HepG2 (cell line): ENCODE data around the gene LSM2. TPM values are rescaled to one million over a fixed set of nuclear protein-coding genes. Genes with fewer than 3 reads are reported as not detected.

Experiments used
- ATAC-seq: fragments of 200-7000 bp; cut with Tn5 transposase; 3 replicates; pipeline ENCODE4 v1.9.1; 2020; ENCODE audit warnings: mild to moderate bottlenecking, moderate library complexity
- BruUV-seq: library from RNA; stranded (reverse); fragments of 400-500 nt; replicated peaks from 2 replicates; lab custom pipeline; 2021; lab: Mats Ljungman, UMichigan
- CTCF ChIA-PET: fragments of 300-600 bp; formaldehyde crosslinking; extraction: SDS; loops from one replicate; lab custom pipeline; 2021; ENCODE audit warnings: low total read pairs, inconsistent platforms, low intra/inter-chr PET ratio; lab: Yijun Ruan, JAX
- POLR2A ChIA-PET: fragments of 350-600 bp; sonication (Branson Sonifier 250); formaldehyde crosslinking; loops from one replicate; lab custom pipeline; 2020; ENCODE audit warnings: antibody characterized with exemption, inconsistent platforms; lab: Yijun Ruan, JAX
- DNase-seq: peaks from one replicate; pipeline ENCODE4 v3.0.0-alpha.2; 2015; ENCODE audit warnings: low spot score
- FAIRE-seq: peaks from 3 replicates; lab custom pipeline; 2011; peaks lifted over from hg19 to GRCh38; lab: Jason Lieb, UNC
- H2AFZ ChIP-seq: one replicate; pipeline ENCODE4 v1.6.1; 2011; ENCODE audit warnings: low read length, inconsistent platforms
- H3K27ac ChIP-seq: fragments of 300-600 bp; 3 replicates; pipeline ENCODE4 v1.8.0; 2011; ENCODE audit warnings: mixed run types, mild to moderate bottlenecking, mixed read lengths, low read length, inconsistent platforms; ENCODE audit not compliant: insufficient read depth; ENCODE audit errors: extremely low read length
- H3K27me3 ChIP-seq, 2 experiments: fragments of 200-600 bp in 1 of 2; 2 replicates in 1 of 2; 3 replicates in 1 of 2; pipeline versions ENCODE4 v1.6.0 to v1.8.0; 2011; ENCODE audit warnings: low read length in 2 of 2, mild to moderate bottlenecking in 2 of 2, moderate library complexity in 2 of 2, inconsistent platforms in 1 of 2; ENCODE audit not compliant: insufficient read depth in 2 of 2, control insufficient read depth in 1 of 2
- H3K36me3 ChIP-seq, 2 experiments: fragments of 200-600 bp in 1 of 2; replicated peaks in 1 of 2; 2 replicates in 1 of 2; 3 replicates in 1 of 2; pipeline versions ENCODE4 v1.5.1 to v1.8.0; 2011; ENCODE audit warnings: low read length in 2 of 2, inconsistent platforms in 1 of 2; ENCODE audit not compliant: insufficient read depth in 2 of 2, control insufficient read depth in 1 of 2
- H3K4me1 ChIP-seq: 2 replicates; pipeline ENCODE4 v1.5.1; 2012; ENCODE audit warnings: low read length, inconsistent platforms; ENCODE audit not compliant: insufficient read depth
- H3K4me2 ChIP-seq: 2 replicates; pipeline ENCODE4 v1.6.0; 2011; ENCODE audit warnings: low read depth, low read length, inconsistent platforms
- H3K4me3 ChIP-seq, 3 experiments: fragments of 200-600 bp in 1 of 3; sonication (generic), shearing (Covaris generic) in 1 of 3; replicated peaks in 1 of 3; 2 replicates each; pipeline ENCODE4 v1.5.1; 2011 to 2016; ENCODE audit warnings: low read length in 3 of 3, inconsistent platforms in 2 of 3, low read depth in 2 of 3, mild to moderate bottlenecking in 2 of 3, control low read depth in 1 of 3, mixed read lengths in 1 of 3; ENCODE audit not compliant: insufficient read depth in 1 of 3
- H3K79me2 ChIP-seq: one replicate; pipeline ENCODE4 v1.6.1; 2011; ENCODE audit warnings: low read length, inconsistent platforms; ENCODE audit not compliant: insufficient read depth
- H3K9ac ChIP-seq: 2 replicates; pipeline ENCODE4 v1.6.0; 2011; ENCODE audit warnings: mild to moderate bottlenecking, low read depth, low read length, inconsistent platforms; ENCODE audit not compliant: insufficient read depth
- H3K9me3 ChIP-seq: 2 replicates; pipeline ENCODE4 v1.5.1; 2012; ENCODE audit warnings: mild to moderate bottlenecking, low read length
- H4K20me1 ChIP-seq: 2 replicates; pipeline ENCODE4 v1.6.0; 2011; ENCODE audit warnings: inconsistent platforms, mild to moderate bottlenecking, low read length, moderate library complexity; ENCODE audit not compliant: insufficient read depth
- AGO2 ChIP-seq: fragments of 200-400 bp; formaldehyde crosslinking; optimal IDR thresholded peaks from 2 replicates; pipeline ENCODE3; 2017; ENCODE audit warnings: mild to moderate bottlenecking, low read depth, low read length, moderate library complexity
- ZBTB40 ChIP-seq, 2 experiments: fragments of 450-650 bp in 1 of 2; sonication (generic) in 1 of 2; formaldehyde crosslinking in 1 of 2; IDR thresholded peaks; 2 replicates each; pipeline versions ENCODE4 v1.6.1 to v1.8.0; 2016 to 2022; ENCODE audit warnings: antibody characterized with exemption in 1 of 2, mild to moderate bottlenecking in 1 of 2, missing genetic modification reagents in 1 of 2
- ZNF790 ChIP-seq: sonication (generic); formaldehyde crosslinking; IDR thresholded peaks from 2 replicates; pipeline ENCODE4 v1.8.0; 2022; ENCODE audit warnings: missing genetic modification reagents, mild to moderate bottlenecking, borderline replicate concordance
- WGBS: methylation state at CpG from one replicate; pipeline ENCODE4 v1.1.6; 2017; ENCODE audit warnings: low lambda C conversion rate; 5-methylcytosine and 5-hydroxymethylcytosine counted together
- in situ Hi-C: cut with HindIII; loops from 2 replicates; pipeline ENCODE4 v1.10.0; 2017; ENCODE audit warnings: low pct_unique_long_range_greater_than_20kb; ENCODE audit not compliant: extremely low pct_ligation_motif_present
- intact Hi-C: fragments of 100-400 bp; cut with micrococcal nuclease; formaldehyde crosslinking; loops from one replicate; pipeline ENCODE4 v1.10.0; 2022; ENCODE audit not compliant: unreplicated experiment
- polyA plus RNA-seq, 8 experiments: library from polyadenylated mRNA; depleted of rRNA in 3 of 8; stranded (reverse) in 7 of 8; unstranded in 1 of 8; fragments of >200 nt; fragmentation: Illumina TruSeq in 4 of 8; extraction: Trizol in 4 of 8; gene quantifications; 2 replicates each; pipeline versions ENCODE4 v1.2.1 to v1.2.3, GENCODE V29; 2011 to 2016; ENCODE audit warnings: low read depth in 4 of 8, missing spikeins in 1 of 8, mixed read lengths in 1 of 8; ENCODE audit not compliant: insufficient read depth in 1 of 8
- total RNA-seq, 5 experiments: library from RNA; depleted of rRNA; stranded (reverse); fragments of >200 nt; fragmentation: Illumina TruSeq; extraction: Trizol; gene quantifications; 2 replicates each; pipeline ENCODE4 v1.2.3, GENCODE V29; 2016; ENCODE audit warnings: low read depth in 1 of 5

Gene LSM2
- total and polyA plus RNA-seq, 2 of the 13 experiments (the other 11 are each of a cell fraction or from before 2014, with no cell fraction given) = 69.4 to 90.5 TPM

DNA sequence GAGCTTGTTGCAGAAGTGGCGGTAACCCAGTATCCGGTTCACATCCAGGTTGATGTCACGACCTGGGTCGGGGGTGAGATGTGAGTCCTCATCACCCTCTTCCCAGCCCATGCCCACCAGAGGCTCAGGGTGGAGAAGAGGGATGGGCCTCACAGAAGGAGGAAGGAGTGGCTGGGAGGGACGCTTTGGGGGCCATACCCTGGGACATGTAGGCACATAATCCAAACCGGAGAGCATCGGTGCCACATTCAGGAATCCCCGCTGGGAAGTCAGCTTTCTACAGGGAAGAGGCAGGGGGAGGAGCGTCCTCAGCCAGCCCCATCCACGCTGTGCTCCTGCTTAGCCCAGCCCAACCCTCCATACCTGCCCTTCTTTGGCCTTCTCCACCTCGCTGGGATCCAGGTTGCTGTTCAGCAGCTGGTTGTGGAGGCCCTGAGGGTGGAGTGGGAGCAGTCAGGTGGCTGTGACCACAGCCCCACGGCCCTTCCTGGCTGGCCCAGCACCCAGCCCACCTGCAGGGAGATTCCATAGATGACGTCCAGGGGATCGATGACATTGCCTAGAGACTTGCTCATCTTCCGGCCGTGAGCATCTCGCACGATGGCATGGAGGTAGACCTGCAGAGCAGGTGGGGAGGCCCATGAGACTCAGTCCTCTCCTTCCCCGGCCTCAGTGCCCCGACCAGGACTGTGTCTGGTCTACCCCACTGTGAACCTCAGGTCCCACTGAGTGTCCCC is 26.1 kb downstream of the LSM2 start:
- Histone ChIP-seq H3K79me2 (no peaks in the 10 kb centered on the region), H3K27ac (no peak overlapping the region), H2AFZ (no peak overlapping the region), H3K4me2 (no peak overlapping the region), H3K4me1 (peaks cover 37% of the 10 kb centered on the region), H3K4me3 (no peak overlapping the region), H3K27me3 (no peaks in the 10 kb centered on the region), H3K36me3 (peaks cover 49 to 56% of the 10 kb centered on the region in 2 experiments), H3K9ac (no peak overlapping the region), H4K20me1 (no peaks in the 10 kb centered on the region), H3K9me3 (no peaks in the 10 kb centered on the region)
- ChIA-PET CTCF (no interaction called here), POLR2A (interaction anchor here (1.5 to 4.2 kb wide), 5 partner anchors 11 to 44 kb away, joined by 3 to 66 read pairs (median 5); partner anchors contain the start of genes CLIC1, LSM2, MSH5 and VARS1)
- no TSS peak for BruUV-seq
- in situ Hi-C loops = no loop called here
- FAIRE-seq = no peak
- TF ChIP-seq ZBTB40 (IDR thresholded peaks at IDR 0.05) = no peak
- no peak for TF ChIP-seq ZBTB40 (CRISPR knock-in tag; IDR thresholded peaks at IDR 0.05)
- TF ChIP-seq AGO2 = peak; percentile 40
- TF ChIP-seq ZNF790 (CRISPR knock-in tag) = no peak
- WGBS = over 99% methylated on average over 19 of the region's 20 CpGs
- intact Hi-C loops = no loop called here
- DNase-seq = no peak
- ATAC-seq = no peak
